Astrocyte of the hippocampus (primary cell): Measurements from ENCODE around the gene LAMA2.

Experiments
- DNase-seq: peaks from one replicate; pipeline ENCODE4 v3.0.0; 2011; ENCODE audit warnings: low read depth, low spot score

The LAMA2 gene, protein sequence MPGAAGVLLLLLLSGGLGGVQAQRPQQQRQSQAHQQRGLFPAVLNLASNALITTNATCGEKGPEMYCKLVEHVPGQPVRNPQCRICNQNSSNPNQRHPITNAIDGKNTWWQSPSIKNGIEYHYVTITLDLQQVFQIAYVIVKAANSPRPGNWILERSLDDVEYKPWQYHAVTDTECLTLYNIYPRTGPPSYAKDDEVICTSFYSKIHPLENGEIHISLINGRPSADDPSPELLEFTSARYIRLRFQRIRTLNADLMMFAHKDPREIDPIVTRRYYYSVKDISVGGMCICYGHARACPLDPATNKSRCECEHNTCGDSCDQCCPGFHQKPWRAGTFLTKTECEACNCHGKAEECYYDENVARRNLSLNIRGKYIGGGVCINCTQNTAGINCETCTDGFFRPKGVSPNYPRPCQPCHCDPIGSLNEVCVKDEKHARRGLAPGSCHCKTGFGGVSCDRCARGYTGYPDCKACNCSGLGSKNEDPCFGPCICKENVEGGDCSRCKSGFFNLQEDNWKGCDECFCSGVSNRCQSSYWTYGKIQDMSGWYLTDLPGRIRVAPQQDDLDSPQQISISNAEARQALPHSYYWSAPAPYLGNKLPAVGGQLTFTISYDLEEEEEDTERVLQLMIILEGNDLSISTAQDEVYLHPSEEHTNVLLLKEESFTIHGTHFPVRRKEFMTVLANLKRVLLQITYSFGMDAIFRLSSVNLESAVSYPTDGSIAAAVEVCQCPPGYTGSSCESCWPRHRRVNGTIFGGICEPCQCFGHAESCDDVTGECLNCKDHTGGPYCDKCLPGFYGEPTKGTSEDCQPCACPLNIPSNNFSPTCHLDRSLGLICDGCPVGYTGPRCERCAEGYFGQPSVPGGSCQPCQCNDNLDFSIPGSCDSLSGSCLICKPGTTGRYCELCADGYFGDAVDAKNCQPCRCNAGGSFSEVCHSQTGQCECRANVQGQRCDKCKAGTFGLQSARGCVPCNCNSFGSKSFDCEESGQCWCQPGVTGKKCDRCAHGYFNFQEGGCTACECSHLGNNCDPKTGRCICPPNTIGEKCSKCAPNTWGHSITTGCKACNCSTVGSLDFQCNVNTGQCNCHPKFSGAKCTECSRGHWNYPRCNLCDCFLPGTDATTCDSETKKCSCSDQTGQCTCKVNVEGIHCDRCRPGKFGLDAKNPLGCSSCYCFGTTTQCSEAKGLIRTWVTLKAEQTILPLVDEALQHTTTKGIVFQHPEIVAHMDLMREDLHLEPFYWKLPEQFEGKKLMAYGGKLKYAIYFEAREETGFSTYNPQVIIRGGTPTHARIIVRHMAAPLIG (N-terminal part only)

DNA sequence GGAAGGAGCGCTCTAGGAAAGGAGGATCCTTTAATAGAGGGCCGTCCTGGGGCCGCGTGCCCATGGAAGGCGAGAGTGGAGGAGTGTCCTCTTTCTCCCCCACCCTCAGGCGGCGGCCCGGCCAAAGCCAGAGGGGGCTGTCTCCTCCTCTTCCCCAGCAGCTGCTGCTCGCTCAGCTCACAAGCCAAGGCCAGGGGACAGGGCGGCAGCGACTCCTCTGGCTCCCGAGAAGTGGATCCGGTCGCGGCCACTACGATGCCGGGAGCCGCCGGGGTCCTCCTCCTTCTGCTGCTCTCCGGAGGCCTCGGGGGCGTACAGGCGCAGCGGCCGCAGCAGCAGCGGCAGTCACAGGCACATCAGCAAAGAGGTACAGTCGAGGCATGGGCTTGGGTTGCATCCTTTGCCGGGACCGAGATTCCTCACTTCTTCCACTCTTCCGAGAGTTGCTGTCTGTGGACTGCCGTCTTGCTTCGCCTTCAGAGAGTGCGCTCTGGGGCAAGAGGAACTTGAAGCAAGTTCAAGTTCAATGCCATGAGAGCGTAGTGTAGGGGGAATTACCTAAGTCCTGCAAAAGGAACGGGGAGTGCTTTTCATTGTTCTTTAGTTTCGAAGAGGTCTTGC, at the start of gene LAMA2:
TSS of gene LAMA2 (plus strand) at position 148 of the 621 bp plus-strand sequence. CDS start at position 256, 108 bp downstream.
- DNase-seq, result peak; percentile 81

DNA sequence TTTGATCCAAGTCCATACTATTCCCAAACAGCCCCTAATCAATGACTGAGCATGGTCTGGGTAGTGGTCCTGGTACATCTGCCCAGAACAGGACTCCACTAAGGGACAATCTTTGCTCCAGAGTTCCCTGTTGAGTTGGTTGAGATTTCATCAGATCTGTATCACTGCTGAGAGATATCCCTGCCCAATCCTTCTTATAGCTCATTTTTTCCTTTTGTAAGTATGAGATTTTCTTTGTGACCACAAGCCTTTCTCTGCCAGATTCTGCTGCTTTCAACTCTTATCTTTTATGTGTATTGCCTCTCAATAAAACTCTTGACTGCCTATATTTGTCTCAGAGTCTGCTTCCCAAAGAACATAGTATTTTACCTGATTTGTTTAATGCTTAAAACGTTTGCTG, 46.2 kb upstream of the LAMA2 start:
- no peak for DNase-seq

DNA sequence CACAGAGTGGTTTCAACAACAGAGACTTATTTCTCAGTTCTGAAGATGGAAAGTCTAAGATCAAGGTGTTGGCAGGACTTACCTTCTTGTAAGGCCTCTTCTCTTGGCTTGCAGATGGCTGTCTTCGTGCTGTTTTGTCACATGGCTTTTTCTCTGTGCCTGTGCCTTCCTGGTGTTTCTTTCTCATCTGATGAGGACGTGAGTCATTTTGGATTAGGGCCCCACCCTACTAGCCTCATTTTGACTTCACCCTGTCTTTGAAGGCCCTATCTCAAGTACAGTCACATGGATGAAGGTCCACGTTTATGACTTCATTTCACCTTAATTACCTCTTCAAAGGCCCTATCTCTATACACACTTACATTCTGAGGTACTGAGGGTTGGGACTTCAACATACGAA, 41.4 kb upstream of the LAMA2 start:
- no peak for DNase-seq

DNA sequence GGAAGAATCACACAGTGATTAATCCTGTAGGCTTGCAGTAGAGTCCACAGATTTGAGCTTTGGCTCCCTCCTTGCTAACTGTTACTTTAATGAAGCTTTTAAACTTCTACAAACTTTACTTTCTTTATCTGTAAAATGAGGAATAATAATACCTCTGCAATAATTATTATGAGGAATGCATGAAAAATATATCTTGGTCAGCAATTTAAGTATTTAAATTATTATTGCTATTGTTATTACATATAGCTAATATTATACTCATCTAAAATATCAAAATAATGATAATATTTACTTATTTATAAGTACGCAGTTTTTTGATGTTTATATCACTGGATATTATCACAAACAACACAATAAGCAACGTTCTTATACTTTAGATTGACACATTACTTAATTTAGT, 38.3 kb upstream of the LAMA2 start:
- no peak for DNase-seq

DNA sequence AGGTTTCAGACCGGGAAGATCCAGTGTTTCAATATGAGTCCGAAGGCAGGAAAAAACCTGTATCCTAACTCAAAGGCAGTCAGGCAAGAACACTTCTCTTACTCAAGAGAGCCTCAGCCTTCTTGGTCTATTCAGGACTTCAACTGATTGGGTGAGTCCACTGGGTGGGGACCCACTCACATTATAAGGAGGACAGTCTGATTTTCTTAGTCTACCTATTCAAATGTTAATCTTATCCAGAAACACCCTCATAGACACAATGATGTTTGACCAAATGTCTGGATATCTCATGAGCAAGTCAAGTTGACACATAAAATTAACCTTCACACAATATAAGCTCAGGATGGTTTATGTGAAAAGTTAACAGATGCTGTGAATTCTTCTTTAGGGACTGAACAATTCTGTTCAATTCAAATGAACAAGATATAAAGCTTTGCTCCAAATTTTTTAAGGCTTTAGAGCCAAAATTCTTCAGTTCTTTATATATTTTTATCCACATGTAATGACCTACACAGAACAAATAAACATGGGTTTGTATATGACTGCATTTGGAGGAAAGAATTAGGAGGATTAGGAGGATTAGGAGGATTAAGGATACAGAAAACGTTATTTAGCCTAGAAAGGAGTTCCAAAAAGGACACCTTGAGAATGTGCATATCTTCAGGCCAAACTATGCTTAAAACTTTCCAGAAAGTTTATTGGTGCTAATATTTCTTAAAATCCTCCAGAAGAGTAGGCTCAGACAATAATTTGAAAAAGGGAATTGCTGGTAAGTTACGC, 35.3 kb upstream of the LAMA2 start:
- no peak for DNase-seq

DNA sequence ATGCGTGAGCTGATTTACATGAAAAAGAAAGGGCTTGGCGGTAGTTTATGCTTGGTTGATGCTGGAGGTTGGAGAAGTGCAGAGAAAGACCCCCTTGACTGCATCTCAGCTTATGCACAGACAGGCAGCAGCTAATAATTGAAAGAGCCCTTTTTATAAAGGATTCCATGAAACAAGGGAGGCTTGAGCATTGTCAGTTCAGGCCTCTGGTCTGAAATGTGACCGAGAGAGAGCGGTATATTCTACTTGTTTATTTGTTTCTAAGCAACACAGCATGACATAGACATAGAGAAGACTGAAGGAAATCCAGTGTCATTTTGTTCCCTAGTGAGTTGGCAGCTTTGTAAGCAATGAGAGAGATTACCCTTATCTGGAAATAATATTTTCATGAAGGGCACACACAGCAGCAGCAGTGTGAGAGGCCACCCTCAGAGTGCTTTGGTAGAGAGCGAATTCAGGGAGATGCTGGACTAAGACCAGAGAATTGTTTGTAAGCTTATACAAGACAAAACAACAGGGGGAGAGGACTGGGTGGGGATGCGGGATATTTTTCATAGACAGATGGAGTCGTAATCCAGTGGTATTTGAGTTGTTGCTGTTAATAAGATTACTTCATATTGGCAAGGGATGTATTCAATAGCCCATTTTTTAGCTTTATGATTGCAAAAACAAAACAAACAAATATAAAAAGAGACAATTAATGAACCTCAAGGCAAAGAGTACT, 34.6 kb upstream of the LAMA2 start:
- peak; percentile 7 for DNase-seq

DNA sequence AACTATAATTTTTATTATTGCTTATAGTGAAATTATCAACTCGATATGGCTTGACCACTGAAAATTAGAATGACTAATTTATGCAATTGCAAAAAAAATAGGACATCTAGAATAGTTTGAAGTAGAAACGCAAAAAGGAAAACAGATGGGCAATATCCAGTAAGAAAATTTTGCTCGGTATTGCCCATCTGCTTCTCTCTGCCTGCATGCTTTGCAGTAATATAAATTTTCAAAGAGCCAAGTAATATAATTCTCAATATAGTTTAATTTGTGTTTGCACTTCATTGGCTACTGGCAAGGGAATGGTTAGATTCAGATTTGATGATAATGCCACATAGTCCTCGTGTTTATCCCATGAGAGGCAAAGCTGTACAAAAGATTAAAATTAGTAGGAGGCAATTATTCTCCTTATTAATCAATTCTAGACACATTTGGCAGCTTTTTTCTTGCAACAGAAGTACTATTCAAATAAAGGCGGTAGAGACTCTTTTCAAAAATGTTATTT, 27.3 kb upstream of the LAMA2 start:
- no peak for DNase-seq

DNA sequence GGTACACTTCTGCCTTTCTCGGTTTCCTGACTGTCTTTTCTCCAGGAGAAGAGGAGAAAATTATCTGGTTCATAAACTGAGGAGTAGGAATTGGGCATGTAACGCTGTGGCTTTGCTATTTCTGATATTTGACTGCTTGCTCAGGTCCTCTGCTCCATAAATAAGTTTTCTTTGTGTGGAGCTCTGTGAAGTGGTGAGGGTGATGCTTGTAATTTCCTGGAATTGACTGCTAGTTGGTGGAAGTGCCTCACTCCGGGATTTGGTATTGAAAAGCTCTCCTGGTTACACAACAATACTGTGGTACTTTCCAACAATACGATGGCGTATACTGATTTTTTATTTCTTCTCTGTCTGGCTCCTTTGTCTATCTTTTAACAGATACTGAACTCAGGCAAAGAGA, 25.1 kb upstream of the LAMA2 start:
- DNase-seq, result no peak

DNA sequence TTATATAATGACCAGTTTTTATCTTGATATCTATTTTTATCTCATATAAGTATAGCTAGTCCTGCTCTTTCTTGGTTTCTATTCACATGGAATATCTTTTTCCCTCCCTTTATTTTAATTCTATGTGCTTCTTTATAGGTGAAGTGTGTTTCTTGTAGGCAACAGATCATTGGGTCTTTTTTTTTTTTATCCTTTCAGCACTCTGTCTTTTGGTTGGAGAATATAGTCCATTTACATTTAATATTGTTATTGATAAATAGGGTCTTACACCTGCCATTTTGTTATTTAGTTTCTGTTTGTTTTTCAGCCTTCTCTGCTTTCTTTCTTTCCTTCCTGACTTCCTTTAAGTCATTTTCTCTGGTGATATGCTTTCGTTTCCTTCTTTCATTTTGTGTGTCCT, 22.2 kb upstream of the LAMA2 start:
- DNase-seq, result no peak

DNA sequence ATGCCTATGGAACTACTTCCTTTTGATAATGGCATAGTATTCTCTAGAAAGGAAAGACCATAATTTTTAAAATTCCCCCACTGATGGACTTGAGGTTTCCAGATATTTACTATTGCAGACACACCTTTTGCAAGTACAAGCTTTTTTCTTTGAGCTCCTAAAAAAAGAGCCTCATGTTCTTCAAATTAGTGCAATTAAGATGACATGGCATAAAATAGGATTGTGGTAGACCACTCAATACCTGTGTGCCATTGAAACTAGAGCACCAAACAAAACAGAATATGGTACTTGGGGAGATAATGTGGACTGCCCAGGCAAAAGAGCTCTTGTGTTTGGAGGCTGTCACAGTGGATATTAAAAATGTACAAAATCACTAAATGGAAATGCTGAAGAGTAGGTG, 19.0 kb upstream of the LAMA2 start:
- no peak for DNase-seq

DNA sequence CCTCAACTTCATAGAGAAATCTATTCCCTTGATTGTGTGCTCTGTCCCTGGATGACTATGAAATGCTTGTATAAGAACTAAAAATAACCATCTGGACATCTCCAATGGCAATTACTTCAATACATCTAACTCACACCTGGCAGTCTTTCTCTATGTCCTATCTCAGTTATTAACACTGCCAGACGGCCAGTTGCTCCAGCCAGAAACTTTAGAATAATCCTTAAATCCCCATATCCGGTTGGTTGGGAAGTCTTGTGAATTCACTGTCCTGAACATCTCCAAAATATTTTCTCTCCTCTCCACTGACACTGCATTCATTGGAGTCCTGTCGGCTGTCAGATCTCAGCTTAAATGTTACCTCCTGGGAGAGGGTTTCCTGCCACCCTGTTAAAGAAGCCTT, 12.2 kb upstream of the LAMA2 start:
- no peak for DNase-seq

DNA sequence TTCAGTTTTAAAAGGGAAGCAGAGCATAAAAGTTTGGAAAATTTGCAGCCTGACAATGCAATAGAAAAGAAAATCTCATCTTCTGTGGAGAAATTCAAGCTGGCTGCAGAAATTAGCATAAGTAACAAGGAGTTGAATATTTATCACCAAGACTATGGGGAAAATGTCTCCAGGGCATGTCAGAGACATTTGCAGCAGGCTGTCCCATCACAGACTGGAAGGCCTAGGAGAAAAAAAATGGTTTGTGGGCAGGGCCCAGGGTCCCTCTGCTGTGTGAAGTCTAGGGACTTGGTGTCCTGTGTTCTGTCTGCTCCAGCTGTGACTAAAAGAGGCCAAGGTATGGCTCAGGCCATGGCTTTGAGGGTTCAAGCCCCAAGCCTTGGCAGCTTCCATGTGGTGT, 8.1 kb upstream of the LAMA2 start:
- no peak for DNase-seq

DNA sequence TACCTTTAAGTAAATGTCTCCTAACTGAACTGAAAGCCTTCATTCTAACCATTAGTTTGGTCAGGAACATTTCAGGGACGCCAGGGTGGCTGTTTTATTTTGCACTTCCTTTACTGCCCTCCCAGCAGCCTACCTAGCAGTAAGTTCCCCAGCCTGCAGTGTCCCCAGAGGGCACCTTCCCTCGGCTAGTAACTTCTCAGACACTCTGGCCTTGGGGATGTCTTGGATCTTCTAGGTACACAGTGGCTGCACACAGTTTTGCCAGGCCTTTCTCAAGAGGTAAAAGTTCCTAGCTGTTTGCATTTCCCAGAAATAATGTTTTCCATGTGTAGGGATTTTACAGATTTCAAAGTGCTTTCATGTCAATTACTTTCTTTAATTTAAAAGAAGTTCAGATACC, 378 bp upstream of the LAMA2 start:
- no peak for DNase-seq

DNA sequence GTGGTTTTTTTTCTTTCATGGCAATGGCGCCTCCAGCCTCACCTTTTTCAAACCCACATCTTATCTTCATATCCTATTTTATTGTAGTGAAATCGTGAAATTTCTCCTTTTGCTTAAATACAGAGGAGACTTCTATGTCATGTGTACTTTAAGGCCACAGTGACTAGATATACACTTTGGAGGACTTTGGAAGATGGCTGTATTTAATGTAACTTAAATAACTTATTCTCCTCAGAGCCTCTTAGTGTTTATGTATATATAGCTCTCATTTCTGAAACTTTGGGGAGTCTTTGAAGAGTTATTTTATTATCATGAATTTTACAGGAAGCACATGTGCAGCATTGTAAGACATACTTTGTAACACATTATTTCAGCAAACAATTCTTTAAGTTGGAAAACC, 968 bp downstream of the LAMA2 start:
- no peak for DNase-seq

DNA sequence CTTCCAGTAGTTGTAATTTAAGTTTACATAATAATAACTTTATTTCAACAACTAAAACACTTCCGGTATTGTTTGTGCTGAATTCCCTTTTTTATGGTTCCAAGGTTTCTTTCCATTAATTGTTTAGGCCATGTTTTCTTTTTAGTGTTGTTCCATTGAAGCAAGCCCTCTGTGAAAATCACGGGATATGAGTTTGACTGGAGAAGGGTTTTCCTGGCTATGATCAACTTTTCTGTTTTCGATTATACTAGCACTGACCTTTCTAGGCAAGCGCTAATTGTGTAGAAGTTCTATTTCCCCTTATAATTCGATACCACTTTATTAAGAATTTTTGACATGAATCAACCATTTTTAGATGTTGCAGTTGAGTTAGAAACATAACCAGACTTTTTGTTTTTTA, 2.4 kb downstream of the LAMA2 start:
- DNase-seq, result no peak

DNA sequence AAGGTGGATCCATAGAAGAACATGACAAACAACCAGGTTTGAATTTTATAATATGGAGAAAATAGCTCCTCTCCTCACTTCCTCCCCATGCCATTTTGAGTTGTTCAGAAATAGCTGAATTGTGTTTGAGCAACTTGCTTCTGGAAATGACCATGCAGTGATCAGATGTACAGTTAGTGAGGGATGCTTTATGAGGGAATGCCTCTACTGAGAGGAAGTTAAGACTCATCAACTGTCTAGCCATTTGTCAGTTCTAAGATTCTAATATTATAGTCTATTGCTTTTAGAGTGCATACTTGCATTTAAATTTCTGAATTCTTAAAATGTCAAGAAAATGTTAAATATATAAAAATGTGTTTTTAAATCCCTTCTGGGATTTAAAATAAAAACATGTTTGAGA, 3.8 kb downstream of the LAMA2 start:
- no peak for DNase-seq

DNA sequence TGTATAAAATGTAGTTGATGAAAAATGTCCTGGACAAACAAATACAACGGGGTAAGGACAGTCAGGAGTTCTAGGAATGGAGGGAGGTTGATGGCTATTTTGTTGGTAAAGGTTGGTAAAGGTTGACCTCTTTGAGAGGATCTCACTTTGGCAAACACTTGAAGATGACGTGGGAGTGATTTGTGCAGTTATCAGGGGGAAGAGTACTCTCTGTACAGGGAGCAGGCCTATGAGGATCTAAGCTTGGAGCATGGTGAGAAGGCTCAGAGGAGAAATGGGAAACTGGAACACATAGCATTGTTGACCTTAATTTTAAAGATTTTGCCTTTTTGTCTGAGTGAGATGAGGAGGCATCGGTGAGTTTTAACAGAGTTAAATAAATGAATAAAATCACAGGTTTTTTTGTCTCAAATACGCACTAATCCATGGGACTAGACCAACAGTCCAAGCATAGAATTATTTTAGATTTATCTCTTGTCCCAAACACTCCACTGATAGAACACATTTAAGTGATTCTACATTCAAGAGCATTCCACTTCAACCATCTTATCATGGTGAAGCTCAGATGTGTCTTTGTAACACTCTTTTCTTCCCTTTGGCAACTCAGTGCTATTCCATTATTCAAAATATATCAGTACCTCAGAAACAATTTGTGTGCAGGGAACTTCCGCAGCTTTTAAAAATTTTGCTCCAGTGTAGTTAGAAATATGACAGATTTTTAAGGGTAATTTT, 5.7 kb downstream of the LAMA2 start:
- DNase-seq, result no peak

DNA sequence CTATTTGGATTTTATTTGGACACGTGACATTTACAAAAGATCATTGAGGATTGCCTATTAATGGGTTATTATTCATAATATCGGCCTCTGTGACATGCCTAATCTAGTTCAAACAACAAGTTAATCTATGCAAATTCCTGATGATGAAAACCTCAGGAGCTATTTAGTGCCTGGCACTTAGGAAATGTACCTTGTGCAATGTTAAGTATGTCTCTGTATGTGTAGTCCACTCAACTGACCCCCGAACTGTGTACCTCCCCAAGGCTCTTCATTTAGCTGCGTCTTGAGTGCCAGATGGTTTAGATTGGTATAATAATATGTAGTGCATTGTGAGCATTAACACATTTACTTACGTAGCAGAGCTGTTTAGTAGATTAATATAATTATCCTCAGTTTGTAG, 6.9 kb downstream of the LAMA2 start:
- no peak for DNase-seq

DNA sequence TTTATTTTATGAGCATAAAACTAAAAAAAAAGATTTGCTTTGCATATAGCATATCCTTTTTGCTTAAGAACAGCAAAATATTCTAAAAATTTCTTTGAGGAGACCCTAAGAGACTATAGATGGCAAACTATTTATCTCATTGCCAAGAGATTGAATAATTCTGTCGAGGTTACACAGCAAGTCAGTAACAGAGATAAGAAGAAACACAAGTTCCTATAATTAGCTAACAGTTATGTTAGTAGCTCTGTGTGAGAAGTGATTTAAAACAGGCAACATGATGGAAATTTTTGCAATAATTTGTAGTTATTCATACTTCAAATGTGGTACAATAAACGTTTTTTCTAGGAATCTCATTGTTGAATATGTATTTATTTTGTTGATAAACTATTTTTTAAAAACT, 9.1 kb downstream of the LAMA2 start:
- DNase-seq, result no peak
